D721Med (cell line): ENCODE data around the gene GLTP.

ENCODE experiments used
- DNase-seq: peaks from one replicate; pipeline ENCODE4 v3.0.0; 2011; ENCODE audit warnings: low spot score; ENCODE audit not compliant: insufficient read length
- FAIRE-seq: peaks from 2 replicates; lab custom pipeline; 2011; peaks lifted over from hg19 to GRCh38; lab: Jason Lieb, UNC
- TF ChIP-seq, protein P1 (sequence below): IDR thresholded peaks from 2 replicates; pipeline ENCODE4 v1.5.1; 2012; ENCODE audit warnings: mild to moderate bottlenecking, control low read depth; ENCODE audit not compliant: insufficient read depth; ENCODE audit errors: missing control alignments

Gene GLTP

GRCh38 chr12:109923481-109924245 lies 43.3 kb upstream of the GLTP start:
- DNase-seq (no peak), FAIRE-seq (no peak)
- TF ChIP-seq, protein P1, sequence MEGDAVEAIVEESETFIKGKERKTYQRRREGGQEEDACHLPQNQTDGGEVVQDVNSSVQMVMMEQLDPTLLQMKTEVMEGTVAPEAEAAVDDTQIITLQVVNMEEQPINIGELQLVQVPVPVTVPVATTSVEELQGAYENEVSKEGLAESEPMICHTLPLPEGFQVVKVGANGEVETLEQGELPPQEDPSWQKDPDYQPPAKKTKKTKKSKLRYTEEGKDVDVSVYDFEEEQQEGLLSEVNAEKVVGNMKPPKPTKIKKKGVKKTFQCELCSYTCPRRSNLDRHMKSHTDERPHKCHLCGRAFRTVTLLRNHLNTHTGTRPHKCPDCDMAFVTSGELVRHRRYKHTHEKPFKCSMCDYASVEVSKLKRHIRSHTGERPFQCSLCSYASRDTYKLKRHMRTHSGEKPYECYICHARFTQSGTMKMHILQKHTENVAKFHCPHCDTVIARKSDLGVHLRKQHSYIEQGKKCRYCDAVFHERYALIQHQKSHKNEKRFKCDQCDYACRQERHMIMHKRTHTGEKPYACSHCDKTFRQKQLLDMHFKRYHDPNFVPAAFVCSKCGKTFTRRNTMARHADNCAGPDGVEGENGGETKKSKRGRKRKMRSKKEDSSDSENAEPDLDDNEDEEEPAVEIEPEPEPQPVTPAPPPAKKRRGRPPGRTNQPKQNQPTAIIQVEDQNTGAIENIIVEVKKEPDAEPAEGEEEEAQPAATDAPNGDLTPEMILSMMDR = no peak

DNA sequence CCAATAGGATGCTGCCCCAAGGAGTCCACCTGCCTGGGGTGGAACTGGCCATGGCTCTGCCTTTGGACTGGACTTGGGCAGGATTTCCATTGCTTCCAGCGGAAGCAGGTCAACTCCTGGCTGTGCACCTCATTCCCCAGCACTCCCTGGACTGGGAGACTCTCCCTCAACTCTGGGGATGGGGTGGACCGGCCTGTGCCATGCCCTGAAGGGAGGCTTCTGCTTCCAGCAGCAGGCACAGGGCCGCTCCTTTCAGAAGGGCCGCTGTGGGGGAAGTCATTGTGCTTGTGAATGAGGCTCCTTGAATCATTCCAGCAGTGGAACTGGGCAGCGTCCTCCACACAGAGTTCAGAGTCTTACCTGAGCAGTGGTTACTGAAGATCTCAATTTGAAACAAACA lies 42.7 kb upstream of the GLTP start:
- no peak for DNase-seq
- TF ChIP-seq, protein P1 = no peak
- FAIRE-seq = no peak

GRCh38 chr12:109921982-109922381 lies 41.6 kb upstream of the GLTP start:
- no peak for FAIRE-seq
- no peak for DNase-seq
- TF ChIP-seq, protein P1 = no peak

GRCh38 chr12:109920261-109920780 lies 40.0 kb upstream of the GLTP start:
- TF ChIP-seq, protein P1 = no peak
- DNase-seq (no peak), FAIRE-seq (no peak)

- TF ChIP-seq, protein P1 = no peak
- no peak for FAIRE-seq
- DNase-seq = no peak
Measured at GRCh38 chr12:109919456-109919855, 39.1 kb upstream of the GLTP start.

GRCh38 chr12:109916045-109916444 lies 35.7 kb upstream of the GLTP start:
- no peak for FAIRE-seq

More at GRCh38 chr12:109916045-109916444, 35.7 kb upstream of the GLTP start:
- no peak for DNase-seq
- TF ChIP-seq, protein P1 = no peak
